Spleen (tissue), 11 donors: ENCODE measurements around the gene RGS10. TPM values are rescaled to one million over a fixed set of nuclear protein-coding genes. Genes with fewer than 3 reads are reported as not detected.

Source experiments
- DNase-seq: peaks from one replicate; pipeline ENCODE4 v3.0.0-alpha.2; 2020
- H3K27ac ChIP-seq, 8 donors: fragments of 200-600 bp; sonication (generic) in 7 of 8; 1 replicate in 4 of 8; 2 replicates in 4 of 8; pipeline versions ENCODE4 v1.5.0 to v1.8.0; 2016 to 2021; ENCODE audit warnings: inconsistent platforms in 4 of 8, mild to moderate bottlenecking in 4 of 8, moderate library complexity in 1 of 8
- H3K27me3 ChIP-seq, 7 donors: fragments of 200-600 bp; sonication (generic) in 6 of 7; replicated peaks in 1 of 7; 1 replicate in 4 of 7; 2 replicates in 3 of 7; pipeline versions ENCODE4 v1.5.0 to v1.8.0; 2016 to 2021; ENCODE audit warnings: inconsistent platforms in 3 of 7, mild to moderate bottlenecking in 1 of 7
- H3K36me3 ChIP-seq, 6 donors: fragments of 200-600 bp; sonication (generic) in 5 of 6; 1 replicate in 4 of 6; 2 replicates in 2 of 6; pipeline versions ENCODE4 v1.5.0 to v1.8.0; 2016 to 2021; ENCODE audit warnings: inconsistent platforms in 2 of 6
- H3K4me1 ChIP-seq, 6 donors: fragments of 200-600 bp; sonication (generic) in 5 of 6; 1 replicate in 3 of 6; 2 replicates in 3 of 6; pipeline versions ENCODE4 v1.5.0 to v1.8.0; 2016 to 2021; ENCODE audit warnings: inconsistent platforms in 3 of 6
- H3K4me3 ChIP-seq, 8 donors: fragments of 200-600 bp; sonication (generic) in 7 of 8; 1 replicate in 4 of 8; 2 replicates in 4 of 8; pipeline versions ENCODE4 v1.5.0 to v1.8.0; 2016 to 2021; ENCODE audit warnings: inconsistent platforms in 4 of 8, mild to moderate bottlenecking in 4 of 8, moderate library complexity in 2 of 8
- H3K9me3 ChIP-seq, 8 donors: fragments of 200-600 bp; sonication (generic) in 7 of 8; 1 replicate in 4 of 8; 2 replicates in 4 of 8; pipeline versions ENCODE4 v1.5.0 to v1.8.0; 2016 to 2021; ENCODE audit warnings: inconsistent platforms in 4 of 8
- POLR2A ChIP-seq, 3 donors: fragments of 450-650 bp; IDR thresholded peaks; one replicate each; pipeline ENCODE4 v1.5.1; 2017; ENCODE audit warnings: antibody characterized with exemption in 3 of 3, mild to moderate bottlenecking in 1 of 3
- POLR2AphosphoS5 ChIP-seq, 3 donors: sonication (generic); formaldehyde crosslinking; IDR thresholded peaks; one replicate each; pipeline ENCODE4 v1.5.1; 2017; ENCODE audit warnings: antibody characterized with exemption in 3 of 3
- WGBS, 5 donors: extraction: QIAGEN DNeasy Blood & Tissue Kit in 3 of 5; methylation state at CpG; one replicate each; pipeline versions ENCODE4 v1.1.5 to v1.1.7; 2013 to 2018; 5-methylcytosine and 5-hydroxymethylcytosine counted together
- intact Hi-C: fragments of 100-400 bp; cut with DNase I; formaldehyde crosslinking; loops from one replicate; pipeline ENCODE4 v1.15.0; 2023; ENCODE audit warnings: low total_unique reads
- polyA plus RNA-seq, 3 donors: library from polyadenylated mRNA; stranded (reverse); fragments of 200-250 nt; gene quantifications; one replicate each; pipeline ENCODE4 v1.2.1, GENCODE V29; 2013
- total RNA-seq, 7 donors: library from RNA; depleted of rRNA in 3 of 7; stranded (reverse); fragments of >200 nt in 3 of 7; fragmentation: NEBNext Ultra II Directional in 4 of 7; extraction: Animal tissue kit (Norgen Biotek cat#: 25700) in 4 of 7; gene quantifications; one replicate each; pipeline versions ENCODE4 v1.1.0 to v1.2.1, GENCODE V29; 2016 to 2021
- TF ChIP-seq, protein P1 (sequence below), 11 experiments: fragments of 200-600 bp in 7 of 11; fragments of 450-650 bp in 4 of 11; sonication (generic) in 4 of 11; IDR thresholded peaks in 8 of 11; conservative IDR thresholded peaks in 3 of 11; 1 replicate in 7 of 11; 2 replicates in 4 of 11; pipeline versions ENCODE4 v1.4.0 to v1.8.0; 2016 to 2021; ENCODE audit warnings: antibody characterized with exemption in 11 of 11, inconsistent platforms in 4 of 11, mild to moderate bottlenecking in 1 of 11
- donor health status: healthy with polysubstance abuse.
- donor health status: DM: no; HTN: no; CAD: no; lungs with moderate emphysema.
- donor health status: DM: no; HTN: no; CAD: no.
- donor health status: Bipolar disorder and iron deficiency.
- donor health status: healthy.
- donor health status: DM: no; HTN: no; CAD: no.
- donor health status: DM: yes; HTN: yes; CAD: no.

Gene RGS10
- total and polyA plus RNA-seq, 10 donors = 29.1 to 127 (median 49.6) TPM

DNA sequence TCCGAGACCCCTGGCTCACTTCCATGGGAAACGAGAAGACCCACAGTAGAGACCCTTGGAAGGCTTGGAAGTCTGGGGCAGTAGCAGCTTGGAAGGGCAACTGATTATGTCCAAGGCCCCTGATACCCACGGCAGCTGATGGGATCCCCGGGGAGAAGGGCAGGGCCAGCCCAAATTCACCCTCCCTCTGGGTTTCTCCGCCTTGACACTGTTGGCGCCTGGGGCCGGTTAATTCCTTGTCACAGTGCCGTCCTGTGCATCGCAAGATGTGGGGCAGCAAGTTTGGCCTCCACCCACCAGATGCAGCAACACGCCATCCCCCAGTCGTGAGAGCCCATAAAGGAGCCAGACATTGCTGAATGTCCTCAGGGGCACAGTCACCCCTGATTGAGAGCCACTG is 89.2 kb downstream of the RGS10 start:
- Histone ChIP-seq H3K4me1 (peaks cover 0 to 23% (median 0%) of the 10 kb centered on the region in 6 donors), H3K36me3 (peaks cover under 1 to 100% (median 50%) of the 10 kb centered on the region in 6 donors), H3K27ac (no peak overlapping the region), H3K4me3 (no peak overlapping the region), H3K9me3 (no peaks in the 10 kb centered on the region), H3K27me3 (no peaks in the 10 kb centered on the region)
- intact Hi-C loops = no loop called here
- no peak for DNase-seq
- WGBS, 5 donors = 88 to 93% (median 93%) methylated on average over 2 to 11 of the region's 11 CpGs
- TF ChIP-seq POLR2A (IDR thresholded peaks at IDR 0.05) (no peak), POLR2AphosphoS5 (IDR thresholded peaks at IDR 0.05) (no peak)
- TF ChIP-seq, protein P1, sequence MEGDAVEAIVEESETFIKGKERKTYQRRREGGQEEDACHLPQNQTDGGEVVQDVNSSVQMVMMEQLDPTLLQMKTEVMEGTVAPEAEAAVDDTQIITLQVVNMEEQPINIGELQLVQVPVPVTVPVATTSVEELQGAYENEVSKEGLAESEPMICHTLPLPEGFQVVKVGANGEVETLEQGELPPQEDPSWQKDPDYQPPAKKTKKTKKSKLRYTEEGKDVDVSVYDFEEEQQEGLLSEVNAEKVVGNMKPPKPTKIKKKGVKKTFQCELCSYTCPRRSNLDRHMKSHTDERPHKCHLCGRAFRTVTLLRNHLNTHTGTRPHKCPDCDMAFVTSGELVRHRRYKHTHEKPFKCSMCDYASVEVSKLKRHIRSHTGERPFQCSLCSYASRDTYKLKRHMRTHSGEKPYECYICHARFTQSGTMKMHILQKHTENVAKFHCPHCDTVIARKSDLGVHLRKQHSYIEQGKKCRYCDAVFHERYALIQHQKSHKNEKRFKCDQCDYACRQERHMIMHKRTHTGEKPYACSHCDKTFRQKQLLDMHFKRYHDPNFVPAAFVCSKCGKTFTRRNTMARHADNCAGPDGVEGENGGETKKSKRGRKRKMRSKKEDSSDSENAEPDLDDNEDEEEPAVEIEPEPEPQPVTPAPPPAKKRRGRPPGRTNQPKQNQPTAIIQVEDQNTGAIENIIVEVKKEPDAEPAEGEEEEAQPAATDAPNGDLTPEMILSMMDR (IDR thresholded peaks at IDR 0.05 in 8 of 11, conservative IDR thresholded peaks at IDR 0.05 in 3 of 11) = no peak

- Histone ChIP-seq H3K27ac (no peak overlapping the region), H3K36me3 (peaks cover 4 to 100% (median 54%) of the 10 kb centered on the region in 6 donors), H3K27me3 (no peaks in the 10 kb centered on the region), H3K9me3 (no peaks in the 10 kb centered on the region), H3K4me1 (peaks cover 0 to 23% (median 0%) of the 10 kb centered on the region in 6 donors), H3K4me3 (no peak overlapping the region)
- intact Hi-C loops = no loop called here
- DNase-seq = no peak
- TF ChIP-seq, protein P1 (IDR thresholded peaks at IDR 0.05 in 8 of 11, conservative IDR thresholded peaks at IDR 0.05 in 3 of 11) = no peak
- TF ChIP-seq POLR2A (IDR thresholded peaks at IDR 0.05) = no peak
- no peak for TF ChIP-seq POLR2AphosphoS5 (IDR thresholded peaks at IDR 0.05)
- WGBS, 5 donors = 91 to 97% (median 96%) methylated on average over 7 to 14 of the region's 14 CpGs
These were observed 90.1 kb downstream of the RGS10 start for GRCh38 chr10:119452396-119452795.

DNA sequence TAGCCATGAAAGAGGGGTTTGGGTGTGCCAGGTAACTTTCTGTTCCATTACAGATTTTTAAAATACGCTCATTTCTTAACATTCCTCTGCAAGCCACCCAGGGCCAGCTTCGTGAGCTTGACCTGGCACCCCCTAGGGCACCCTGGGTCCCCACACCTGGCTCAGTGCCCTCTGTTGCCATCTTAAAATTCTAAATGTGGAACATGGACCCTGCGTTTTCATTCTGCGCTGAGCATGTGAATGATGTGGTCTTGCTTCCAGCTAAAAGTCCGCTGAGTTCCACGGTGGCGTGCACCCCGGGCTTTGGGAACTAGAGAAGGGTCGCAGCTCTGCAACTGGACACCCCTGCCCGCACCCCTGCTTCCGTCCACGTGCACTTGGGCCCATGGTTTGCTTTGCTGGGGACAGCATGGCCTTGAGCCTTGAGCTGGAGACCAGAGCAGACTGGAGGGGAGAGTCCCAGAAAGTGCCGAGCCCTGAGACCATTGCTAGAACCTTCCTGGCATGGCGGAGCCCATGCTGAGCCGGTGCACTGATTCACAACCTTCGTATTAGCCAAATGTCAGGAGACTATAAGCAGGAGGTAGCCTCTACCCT is 91.1 kb downstream of the RGS10 start:
- TF ChIP-seq, protein P1 (IDR thresholded peaks at IDR 0.05 in 8 of 11, conservative IDR thresholded peaks at IDR 0.05 in 3 of 11) = no peak
- TF ChIP-seq POLR2A (IDR thresholded peaks at IDR 0.05) (no peak), POLR2AphosphoS5 (IDR thresholded peaks at IDR 0.05) (no peak)
- Histone ChIP-seq H3K4me1 (peaks cover 0 to 23% (median 0%) of the 10 kb centered on the region in 6 donors), H3K9me3 (no peaks in the 10 kb centered on the region), H3K4me3 (no peak overlapping the region), H3K27me3 (no peaks in the 10 kb centered on the region), H3K36me3 (peaks cover 4 to 100% (median 56%) of the 10 kb centered on the region in 6 donors), H3K27ac (no peak overlapping the region)
- WGBS, 5 donors = 92 to 96% (median 94%) methylated on average over 11 to 16 of the region's 16 CpGs
- no peak for DNase-seq
- intact Hi-C loops = no loop called here

DNA sequence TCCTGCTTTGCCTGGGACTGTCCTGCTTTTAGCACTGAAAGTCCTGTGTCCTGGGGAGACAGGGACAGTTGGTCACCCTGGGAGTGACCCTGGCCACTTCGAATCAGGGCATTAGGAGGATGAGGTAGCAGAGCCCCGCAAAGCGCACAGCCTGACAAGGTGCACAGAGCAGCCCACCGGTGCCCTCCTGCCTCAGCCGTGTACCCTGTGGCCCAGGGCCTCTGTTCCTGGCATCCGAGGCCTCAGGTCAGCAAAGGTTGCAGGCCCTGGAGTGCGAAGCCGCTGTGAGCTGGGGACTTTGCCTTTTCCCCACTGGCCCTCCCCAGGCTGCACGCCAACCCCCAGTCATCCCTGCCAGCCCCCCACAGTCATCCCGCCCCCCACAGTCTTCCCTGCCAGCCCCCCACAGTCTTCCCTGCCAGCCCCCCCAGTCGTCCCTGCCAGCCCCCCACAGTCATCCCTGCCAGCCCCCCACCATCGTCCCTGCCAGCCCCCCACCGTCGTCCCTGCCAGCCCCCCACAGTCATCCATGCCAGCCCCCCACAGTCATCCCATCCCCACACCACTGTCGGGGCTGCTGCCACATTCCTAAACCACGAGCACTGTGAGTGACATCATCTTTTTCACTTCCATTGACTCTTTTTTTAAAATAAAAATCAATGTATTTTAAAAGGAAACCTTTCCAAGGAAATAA is 91.8 kb downstream of the RGS10 start:
- WGBS, 5 donors = 68 to 87% (median 85%) methylated on average over 14 to 16 of the region's 16 CpGs
- Histone ChIP-seq H3K4me3 (no peak overlapping the region), H3K36me3 (peaks cover 4 to 100% (median 54%) of the 10 kb centered on the region in 6 donors), H3K4me1 (peaks cover 0 to 26% (median under 1%) of the 10 kb centered on the region in 6 donors), H3K27ac (no peak overlapping the region), H3K9me3 (no peaks in the 10 kb centered on the region), H3K27me3 (no peaks in the 10 kb centered on the region)
- intact Hi-C loops = no loop called here
- TF ChIP-seq POLR2A (IDR thresholded peaks at IDR 0.05) (no peak), POLR2AphosphoS5 (IDR thresholded peaks at IDR 0.05) (peak in 1 of 3 donors; percentile 24)
- DNase-seq = no peak

Other genes starting within 250 kb of the RGS10 start
- 100 to 1,000 TPM in 6 of 7 donors, 10 to 100 TPM in 1; 83.3 to 126 (median 115) TPM for gene TIAL1, start 54.2 kb upstream of the RGS10 start, total RNA-seq
- gene TIAL1, start 54.2 kb upstream of the RGS10 start, polyA plus RNA-seq = 10 to 100 TPM; 54.1 to 81.5 (median 80.7) TPM
- 10 to 100 TPM; 15.1 to 36.0 (median 18.3) TPM for gene BAG3, start 108.7 kb upstream of the RGS10 start, total RNA-seq
- gene BAG3, start 108.7 kb upstream of the RGS10 start, polyA plus RNA-seq = 1 to 10 TPM; 2.1 to 7.2 (median 3.5) TPM
- gene INPP5F, start 183.3 kb upstream of the RGS10 start, total RNA-seq = 10 to 100 TPM in 6 of 7 donors, 1 to 10 TPM in 1; 8.4 to 16.2 (median 12.5) TPM
- 1 to 10 TPM; 6.0 to 6.9 (median 6.4) TPM for gene INPP5F, start 183.3 kb upstream of the RGS10 start, polyA plus RNA-seq